ENCODE results near the gene SLC2A13. TPM values are rescaled to one million over a fixed set of nuclear protein-coding genes. Genes with fewer than 3 reads are reported as not detected.

The SLC2A13 gene
- polyA plus RNA-seq, 3 donors = 2.2 to 2.9 (median 2.5) TPM

- no peak for DNase-seq
- Mint-ChIP-seq H3K27ac (peak overlapping the region in 1 of 7 donors; percentile 1), H3K27me3 (ENCODE audit: low read depth in 3 of 3) (no peaks in the 10 kb centered on the region), H3K4me3 (no peak overlapping the region), H3K4me1 (no peaks in the 10 kb centered on the region), H3K9me3 (peaks cover 0 to 3% (median 0%) of the 10 kb centered on the region in 7 donors), H3K36me3 (peaks cover 0 to 2% of the 10 kb centered on the region in 2 donors)
- no peaks in the 10 kb centered on the region for H4K20me1 ChIP-seq (ENCODE audit: insufficient read depth, low read length)
- H3K27me3 ChIP-seq (ENCODE audit: control insufficient read depth in 2 of 2, insufficient read depth in 2 of 2, low read length in 2 of 2) = no peaks in the 10 kb centered on the region
- no peaks in the 10 kb centered on the region for H3K79me2 ChIP-seq (ENCODE audit: insufficient read depth, low read length)
- H3K27ac ChIP-seq (ENCODE audit: low read depth in 1 of 2, low read length in 2 of 2) = no peak overlapping the region
- H3K9ac ChIP-seq (ENCODE audit: insufficient read depth, low read length, poor library complexity, severe bottlenecking) = no peak overlapping the region
- H3K9me3 ChIP-seq (replicated peaks in 1 of 2; ENCODE audit: control insufficient read depth in 1 of 2, insufficient read depth in 1 of 2, low read length in 2 of 2) = no peaks in the 10 kb centered on the region
- 96% methylated on average over 4 of the region's 4 CpGs for WGBS (ENCODE audit: insufficient coverage)
- H3K4me3 ChIP-seq (replicated peaks in 1 of 3; ENCODE audit: low read depth in 2 of 3, low read length in 3 of 3) = no peak overlapping the region
- intact Hi-C loops (cut with micrococcal nuclease) = no loop called here
- no peaks in the 10 kb centered on the region for H3K4me1 ChIP-seq (ENCODE audit: control insufficient read depth in 1 of 2, insufficient read depth in 2 of 2, low read length in 2 of 2)
- H2AFZ ChIP-seq (ENCODE audit: insufficient read depth, low read depth, low read length, poor library complexity, severe bottlenecking) = no peak overlapping the region
- no peak for TF ChIP-seq CTCF (IDR thresholded peaks at IDR 0.05)
- H3K4me2 ChIP-seq (replicated peaks; ENCODE audit: extremely low read depth, low read length, poor library complexity, severe bottlenecking) = no peak overlapping the region
- H3K36me3 ChIP-seq (replicated peaks in 1 of 2; ENCODE audit: control insufficient read depth in 1 of 2, insufficient read depth in 2 of 2, low read length in 2 of 2) = no peaks in the 10 kb centered on the region
Observed at GRCh38 chr12:39804898-39805297, 301.0 kb downstream of the SLC2A13 start.

- Histone ChIP-seq H3K9me3 (replicated peaks in 1 of 2; ENCODE audit: control insufficient read depth in 1 of 2, insufficient read depth in 1 of 2, low read length in 2 of 2) (no peaks in the 10 kb centered on the region), H3K4me2 (replicated peaks; ENCODE audit: extremely low read depth, low read length, poor library complexity, severe bottlenecking) (no peak overlapping the region), H3K4me3 (replicated peaks in 1 of 3; ENCODE audit: low read depth in 2 of 3, low read length in 3 of 3) (no peak overlapping the region), H3K27me3 (ENCODE audit: control insufficient read depth in 2 of 2, insufficient read depth in 2 of 2, low read length in 2 of 2) (no peaks in the 10 kb centered on the region), H3K27ac (ENCODE audit: low read depth in 1 of 2, low read length in 2 of 2) (no peak overlapping the region), H4K20me1 (ENCODE audit: insufficient read depth, low read length) (no peaks in the 10 kb centered on the region), H3K36me3 (replicated peaks in 1 of 2; ENCODE audit: control insufficient read depth in 1 of 2, insufficient read depth in 2 of 2, low read length in 2 of 2) (no peaks in the 10 kb centered on the region), H3K79me2 (ENCODE audit: insufficient read depth, low read length) (no peaks in the 10 kb centered on the region), H2AFZ (ENCODE audit: insufficient read depth, low read depth, low read length, poor library complexity, severe bottlenecking) (no peak overlapping the region), H3K4me1 (ENCODE audit: control insufficient read depth in 1 of 2, insufficient read depth in 2 of 2, low read length in 2 of 2) (no peaks in the 10 kb centered on the region), H3K9ac (ENCODE audit: insufficient read depth, low read length, poor library complexity, severe bottlenecking) (no peak overlapping the region)
- Mint-ChIP-seq H3K27ac (no peak overlapping the region), H3K4me1 (no peaks in the 10 kb centered on the region), H3K36me3 (peaks cover 0 to 2% of the 10 kb centered on the region in 2 donors), H3K27me3 (ENCODE audit: low read depth in 3 of 3) (no peaks in the 10 kb centered on the region), H3K9me3 (peaks cover 0 to 3% (median 0%) of the 10 kb centered on the region in 7 donors), H3K4me3 (no peak overlapping the region)
- WGBS (ENCODE audit: insufficient coverage) = no CpG with 5 or more reads among the region's 1 CpG
- TF ChIP-seq CTCF (IDR thresholded peaks at IDR 0.05) = no peak
- DNase-seq = no peak
- intact Hi-C loops (cut with micrococcal nuclease) = no loop called here
Observed at GRCh38 chr12:39804479-39804878, 301.4 kb downstream of the SLC2A13 start.
